ENCODE measurements around the gene OR8J3.
"Not testable (repeated sequence)": the region's sequence is repeated elsewhere in the genome, so short reads cannot be mapped to it uniquely, and the experiment has no call there.

Gene OR8J3

DNA sequence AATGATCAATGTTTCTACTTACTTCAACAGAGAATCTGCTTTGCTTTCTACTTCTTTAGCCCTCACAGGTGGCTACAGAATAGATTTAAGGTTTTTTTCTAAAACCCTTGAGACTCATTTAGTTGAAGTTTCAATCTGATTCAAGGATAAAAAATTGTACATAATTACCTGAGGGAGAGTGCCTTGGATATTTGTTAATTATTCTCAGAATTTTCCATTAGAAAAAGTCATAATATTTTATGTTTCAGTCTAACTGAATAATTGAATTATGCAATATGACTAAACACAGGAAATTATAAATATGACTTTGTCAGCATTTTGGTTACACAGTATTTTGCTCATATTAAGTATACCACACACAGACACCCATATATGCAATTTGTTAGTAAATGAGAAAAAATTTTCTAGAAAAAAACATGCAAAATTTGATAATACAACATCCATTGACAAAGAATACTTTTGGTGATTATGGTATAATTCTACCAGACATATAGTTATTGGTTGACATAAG is at the start of gene OR8J3:
Gene OR8J3, minus strand, starts transcription at position 51 of the 511 bp plus-strand sequence. CDS start 2,483 bp downstream, outside the sequence.
- DNase-seq (ENCODE audit: low spot score), result no peak

- DNase-seq (ENCODE audit: low spot score), result no peak
Measured at GRCh38 chr11:56188602-56189001, 48.6 kb upstream of the OR8J3 start.

- no peak for DNase-seq (ENCODE audit: low spot score)
Measured at GRCh38 chr11:56183459-56183858, 43.5 kb upstream of the OR8J3 start.

DNA sequence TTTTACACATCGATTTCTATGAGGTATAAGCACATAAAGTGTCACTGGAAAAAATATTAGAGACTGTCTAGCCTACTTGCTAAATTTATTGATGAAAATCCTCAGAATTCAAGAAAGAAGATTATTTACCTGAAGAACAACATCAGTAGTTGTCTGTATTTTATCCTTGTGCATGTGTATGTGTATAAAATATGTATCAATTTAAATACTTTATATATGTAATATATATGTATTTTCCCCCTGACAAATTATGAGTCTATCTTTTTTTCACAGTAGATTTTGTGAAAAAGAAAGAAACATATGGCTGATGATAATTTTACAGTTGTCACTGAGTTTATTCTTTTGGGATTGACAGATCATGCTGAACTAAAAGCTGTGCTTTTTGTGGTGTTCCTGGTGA is 36.3 kb upstream of the OR8J3 start, which contains the start of gene OR5J2:
Gene OR5J2, plus strand, starts transcription at position 301 of the 400 bp plus-strand sequence. Its CDS starts 0 bp downstream, at position 301.
- DNase-seq (ENCODE audit: low spot score), result no peak

DNA sequence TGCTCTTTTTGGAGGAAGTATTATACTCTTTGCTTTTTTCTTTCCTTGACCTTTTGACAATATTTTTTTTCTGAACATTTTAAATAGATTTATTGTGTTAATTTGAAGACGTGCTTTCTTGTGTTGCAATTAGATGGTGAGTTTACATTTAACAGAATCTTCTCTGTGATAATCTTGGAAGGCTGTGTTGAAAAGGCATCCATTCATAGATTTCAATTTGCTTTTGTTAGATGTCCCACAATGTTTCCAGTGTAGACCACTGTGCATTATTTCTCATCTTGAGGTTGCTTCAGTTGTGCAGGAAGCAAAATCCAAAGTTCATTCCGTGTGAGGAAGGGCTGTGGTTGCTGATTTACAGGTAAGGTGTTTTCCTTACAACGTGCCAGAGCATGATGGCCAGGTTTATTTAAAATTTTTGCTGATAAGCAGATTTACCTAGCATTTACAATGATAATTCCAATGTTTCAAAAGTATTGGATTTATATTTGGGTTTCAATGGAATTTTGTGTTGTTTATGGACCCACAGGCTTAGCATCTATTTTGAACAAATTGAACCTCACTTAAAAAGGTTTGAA is 32.3 kb upstream of the OR8J3 start:
- no peak for DNase-seq (ENCODE audit: low spot score)

- DNase-seq (ENCODE audit: low spot score), result no peak
Measured at GRCh38 chr11:56163804-56164203, 23.8 kb upstream of the OR8J3 start.

GRCh38 chr11:56160217-56160616 is 20.2 kb upstream of the OR8J3 start, which contains the start of gene OR8K5:
OR8K5 (minus strand) TSS chr11:56160317; CDS start chr11:56160317, 0 bp downstream.
- no peak for DNase-seq (ENCODE audit: low spot score)

DNA sequence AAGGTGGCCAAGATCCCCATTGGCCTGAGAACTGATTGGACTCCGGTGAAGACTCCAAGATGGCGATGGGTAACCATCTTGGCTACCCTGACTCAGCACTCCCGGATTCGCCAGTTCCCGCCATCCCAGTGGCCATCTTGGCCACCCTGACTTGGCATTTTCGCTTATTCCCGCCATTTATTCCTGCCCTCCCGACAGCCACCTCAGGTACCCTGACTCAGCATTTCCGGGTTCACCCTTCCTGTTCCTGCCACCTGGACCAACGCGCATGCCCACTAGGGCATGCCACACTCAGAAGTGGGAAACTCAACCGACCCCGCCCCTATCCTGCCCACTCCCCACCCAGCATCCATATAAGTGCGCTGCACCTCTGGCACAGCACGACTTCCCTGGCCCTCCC is 12.3 kb upstream of the OR8J3 start:
- no peak for DNase-seq (ENCODE audit: low spot score)

DNA sequence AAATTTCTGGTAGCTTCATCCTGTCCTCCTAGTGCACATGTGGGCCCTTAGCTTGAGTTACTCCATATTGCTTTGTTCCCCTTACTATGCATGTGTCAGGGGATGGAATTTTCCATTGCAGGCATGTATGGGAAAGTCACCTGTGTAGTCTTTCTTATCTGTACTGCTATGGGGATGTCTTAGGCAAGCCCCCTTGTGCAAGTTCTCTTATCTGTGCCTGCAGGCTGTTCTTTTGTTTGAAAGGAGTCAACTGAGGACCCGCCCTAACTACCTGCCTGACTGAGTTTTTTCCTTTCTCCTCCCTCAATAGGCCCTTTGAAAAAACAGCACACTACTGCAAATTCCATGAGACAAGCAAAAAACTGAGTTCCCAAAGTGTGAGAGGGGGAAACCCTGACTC is 11.4 kb upstream of the OR8J3 start:
- DNase-seq (ENCODE audit: low spot score), result no peak

GRCh38 chr11:56143681-56144080 is 3.7 kb upstream of the OR8J3 start:
- DNase-seq (ENCODE audit: low spot score), result not testable (repeated sequence)

GRCh38 chr11:56122073-56122472 is 17.9 kb downstream of the OR8J3 start, which contains the start of gene OR8H3:
OR8H3 (plus strand) TSS chr11:56122373; CDS start chr11:56122373, 0 bp downstream.
- no peak for DNase-seq (ENCODE audit: low spot score)

GRCh38 chr11:56103210-56103737 is 36.7 kb downstream of the OR8J3 start, which contains the start of gene OR8H2:
OR8H2 (plus strand) TSS chr11:56103687; CDS start chr11:56105043, 1,356 bp downstream.
- DNase-seq (ENCODE audit: low spot score), result no peak

GRCh38 chr11:56093008-56093407 is 47.0 kb downstream of the OR8J3 start, which contains the start of gene OR8I2:
OR8I2 (plus strand) TSS chr11:56093308; CDS start chr11:56093308, 0 bp downstream.
- no peak for DNase-seq (ENCODE audit: low spot score)

- DNase-seq (ENCODE audit: low spot score), result no peak
Measured at GRCh38 chr11:56089697-56090096, 50.3 kb downstream of the OR8J3 start.
